HepG2 (cell line): ENCODE results near the gene CPED1. TPM values are rescaled to one million over a fixed set of nuclear protein-coding genes. Genes with fewer than 3 reads are reported as not detected.

Source experiments
- ARID2 ChIP-seq: sonication (generic); formaldehyde crosslinking; IDR thresholded peaks from 2 replicates; pipeline ENCODE4 v1.8.1; 2022; ENCODE audit warnings: mild to moderate bottlenecking, missing genetic modification reagents, borderline replicate concordance
- CBX5 ChIP-seq: sonication (generic); formaldehyde crosslinking; IDR thresholded peaks from 2 replicates; pipeline ENCODE4 v1.4.0; 2020; ENCODE audit warnings: missing genetic modification reagents, borderline replicate concordance
- NFRKB ChIP-seq: fragments of 450-650 bp; IDR thresholded peaks from 2 replicates; pipeline ENCODE4 v1.6.1; 2017
- SNRNP70 ChIP-seq: fragments of 200-400 bp; formaldehyde crosslinking; IDR thresholded peaks from 2 replicates; pipeline ENCODE4 v1.6.1; 2017; ENCODE audit warnings: mild to moderate bottlenecking, low read depth, low read length, moderate library complexity
- ZBTB1 ChIP-seq: sonication (generic); formaldehyde crosslinking; IDR thresholded peaks from 2 replicates; pipeline ENCODE4 v1.4.0; 2020; ENCODE audit warnings: missing genetic modification reagents, borderline replicate concordance
- ZBTB7B ChIP-seq: sonication (generic); formaldehyde crosslinking; IDR thresholded peaks from 2 replicates; pipeline ENCODE4 v1.4.0; 2020; ENCODE audit warnings: missing genetic modification reagents
- ZC3H13 ChIP-seq: sonication (generic); formaldehyde crosslinking; IDR thresholded peaks from 2 replicates; pipeline ENCODE4 v1.8.1; 2023; ENCODE audit warnings: mild to moderate bottlenecking, missing genetic modification reagents, moderate library complexity
- ZNF138 ChIP-seq: sonication (generic); formaldehyde crosslinking; IDR thresholded peaks from 2 replicates; pipeline ENCODE4 v1.5.0; 2020; ENCODE audit warnings: mild to moderate bottlenecking, low read depth, missing genetic modification reagents
- ZNF234 ChIP-seq: sonication (generic); formaldehyde crosslinking; conservative IDR thresholded peaks from 2 replicates; pipeline ENCODE4 v1.5.1; 2020; ENCODE audit warnings: mild to moderate bottlenecking, missing genetic modification reagents
- ZNF367 ChIP-seq: sonication (generic); formaldehyde crosslinking; IDR thresholded peaks from 2 replicates; pipeline ENCODE4 v1.4.0; 2020; ENCODE audit warnings: missing genetic modification reagents, borderline replicate concordance
- ZNF430 ChIP-seq: sonication (generic); formaldehyde crosslinking; IDR thresholded peaks from 2 replicates; pipeline ENCODE4 v1.9.0; 2021; ENCODE audit warnings: mild to moderate bottlenecking, missing genetic modification reagents
- ZNF546 ChIP-seq: sonication (generic); formaldehyde crosslinking; conservative IDR thresholded peaks from 2 replicates; pipeline ENCODE4 v1.8.1; 2023; ENCODE audit warnings: mild to moderate bottlenecking, missing genetic modification reagents
- ZNF552 ChIP-seq: sonication (generic); formaldehyde crosslinking; IDR thresholded peaks from 2 replicates; pipeline ENCODE4 v1.9.0; 2022; ENCODE audit warnings: missing genetic modification reagents, mild to moderate bottlenecking, borderline replicate concordance
- ZNF607 ChIP-seq: sonication (generic); formaldehyde crosslinking; IDR thresholded peaks from 2 replicates; pipeline ENCODE4 v1.5.1; 2020; ENCODE audit warnings: missing genetic modification reagents, mild to moderate bottlenecking, borderline replicate concordance
- ZNF709 ChIP-seq: sonication (generic); formaldehyde crosslinking; IDR thresholded peaks from 2 replicates; pipeline ENCODE4 v1.5.0; 2020; ENCODE audit warnings: mild to moderate bottlenecking, missing genetic modification reagents
- polyA plus RNA-seq, 8 experiments: library from polyadenylated mRNA; depleted of rRNA in 3 of 8; stranded (reverse) in 7 of 8; unstranded in 1 of 8; fragments of >200 nt; fragmentation: Illumina TruSeq in 4 of 8; extraction: Trizol in 4 of 8; gene quantifications; 2 replicates each; pipeline versions ENCODE4 v1.2.1 to v1.2.3, GENCODE V29; 2011 to 2016; ENCODE audit warnings: low read depth in 4 of 8, missing spikeins in 1 of 8, mixed read lengths in 1 of 8; ENCODE audit not compliant: insufficient read depth in 1 of 8
- total RNA-seq, 5 experiments: library from RNA; depleted of rRNA; stranded (reverse); fragments of >200 nt; fragmentation: Illumina TruSeq; extraction: Trizol; gene quantifications; 2 replicates each; pipeline ENCODE4 v1.2.3, GENCODE V29; 2016; ENCODE audit warnings: low read depth in 1 of 5
- TF ChIP-seq, protein P1 (sequence below): sonication (generic); formaldehyde crosslinking; IDR thresholded peaks from 2 replicates; pipeline ENCODE4 v1.8.0; 2023; ENCODE audit warnings: mild to moderate bottlenecking, missing genetic modification reagents
- TF ChIP-seq, protein P2 (sequence below): sonication (generic); formaldehyde crosslinking; IDR thresholded peaks from 2 replicates; pipeline ENCODE4 v1.4.0; 2020; ENCODE audit warnings: missing genetic modification reagents
- TF ChIP-seq, protein P3 (sequence below): sonication (generic); formaldehyde crosslinking; IDR thresholded peaks from 2 replicates; pipeline ENCODE4 v1.4.0; 2020; ENCODE audit warnings: missing genetic modification reagents
- TF ChIP-seq, protein P4 (sequence below): sonication (generic); formaldehyde crosslinking; IDR thresholded peaks from 2 replicates; pipeline ENCODE4 v1.8.1; 2023; ENCODE audit warnings: missing genetic modification reagents, mild to moderate bottlenecking, borderline replicate concordance
- TF ChIP-seq, protein P5 (sequence below): sonication (generic); formaldehyde crosslinking; IDR thresholded peaks from 2 replicates; pipeline ENCODE4 v1.9.0; 2021; ENCODE audit warnings: mild to moderate bottlenecking, missing genetic modification reagents

CPED1 gene
- total and polyA plus RNA-seq, 2 of the 13 experiments (the other 11 are each of a cell fraction or from before 2014, with no cell fraction given) = 11.5 to 27.0 TPM

DNA sequence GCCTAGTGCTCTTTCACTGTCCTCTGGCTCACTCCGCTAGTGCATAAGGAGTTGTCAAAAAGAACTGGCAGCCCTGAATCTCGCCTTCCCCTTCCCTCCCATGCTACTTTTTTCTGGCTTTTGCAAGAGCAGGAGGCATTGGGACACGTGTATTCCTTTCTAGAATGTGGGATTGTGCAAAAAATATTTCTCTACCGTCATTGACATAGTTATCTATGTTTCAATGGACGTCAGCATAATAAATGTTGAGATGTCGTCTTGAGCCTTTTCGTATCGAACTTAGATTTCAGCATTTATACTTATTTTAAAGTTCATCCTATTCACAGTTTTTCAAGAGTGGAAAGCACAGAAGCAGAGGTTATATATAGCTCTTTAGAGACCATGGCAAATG, 37.2 kb upstream of the CPED1 start (continued):
- TF ChIP-seq, protein P1, sequence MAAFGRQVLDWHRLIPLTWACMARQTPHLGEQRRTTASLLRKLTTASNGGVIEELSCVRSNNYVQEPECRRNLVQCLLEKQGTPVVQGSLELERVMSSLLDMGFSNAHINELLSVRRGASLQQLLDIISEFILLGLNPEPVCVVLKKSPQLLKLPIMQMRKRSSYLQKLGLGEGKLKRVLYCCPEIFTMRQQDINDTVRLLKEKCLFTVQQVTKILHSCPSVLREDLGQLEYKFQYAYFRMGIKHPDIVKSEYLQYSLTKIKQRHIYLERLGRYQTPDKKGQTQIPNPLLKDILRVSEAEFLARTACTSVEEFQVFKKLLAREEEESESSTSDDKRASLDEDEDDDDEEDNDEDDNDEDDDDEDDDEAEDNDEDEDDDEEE (CRISPR knock-in tag) = no peak
- TF ChIP-seq ZNF430 (0 out of 2 replicates have a peak, but pooled peaks have one; percentile 53), ZNF367 (CRISPR knock-in tag) (no peak), ZNF607 (CRISPR knock-in tag) (no peak), ARID2 (CRISPR knock-in tag) (0 out of 2 replicates have a peak, but pooled peaks have one; percentile 79), ZNF709 (no peak), ZNF234 (CRISPR knock-in tag) (no peak), ZC3H13 (no peak), ZNF546 (CRISPR knock-in tag) (0 out of 2 replicates have a peak, but pooled peaks have one; percentile 11), ZBTB1 (no peak), CBX5 (CRISPR knock-in tag) (no peak), NFRKB (no peak), ZNF552 (no peak), ZNF138 (CRISPR knock-in tag) (no peak), ZBTB7B (CRISPR knock-in tag) (no peak), SNRNP70 (no peak)
- TF ChIP-seq, protein P2, sequence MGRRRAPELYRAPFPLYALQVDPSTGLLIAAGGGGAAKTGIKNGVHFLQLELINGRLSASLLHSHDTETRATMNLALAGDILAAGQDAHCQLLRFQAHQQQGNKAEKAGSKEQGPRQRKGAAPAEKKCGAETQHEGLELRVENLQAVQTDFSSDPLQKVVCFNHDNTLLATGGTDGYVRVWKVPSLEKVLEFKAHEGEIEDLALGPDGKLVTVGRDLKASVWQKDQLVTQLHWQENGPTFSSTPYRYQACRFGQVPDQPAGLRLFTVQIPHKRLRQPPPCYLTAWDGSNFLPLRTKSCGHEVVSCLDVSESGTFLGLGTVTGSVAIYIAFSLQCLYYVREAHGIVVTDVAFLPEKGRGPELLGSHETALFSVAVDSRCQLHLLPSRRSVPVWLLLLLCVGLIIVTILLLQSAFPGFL (CRISPR knock-in tag) = no peak
- TF ChIP-seq, protein P3, sequence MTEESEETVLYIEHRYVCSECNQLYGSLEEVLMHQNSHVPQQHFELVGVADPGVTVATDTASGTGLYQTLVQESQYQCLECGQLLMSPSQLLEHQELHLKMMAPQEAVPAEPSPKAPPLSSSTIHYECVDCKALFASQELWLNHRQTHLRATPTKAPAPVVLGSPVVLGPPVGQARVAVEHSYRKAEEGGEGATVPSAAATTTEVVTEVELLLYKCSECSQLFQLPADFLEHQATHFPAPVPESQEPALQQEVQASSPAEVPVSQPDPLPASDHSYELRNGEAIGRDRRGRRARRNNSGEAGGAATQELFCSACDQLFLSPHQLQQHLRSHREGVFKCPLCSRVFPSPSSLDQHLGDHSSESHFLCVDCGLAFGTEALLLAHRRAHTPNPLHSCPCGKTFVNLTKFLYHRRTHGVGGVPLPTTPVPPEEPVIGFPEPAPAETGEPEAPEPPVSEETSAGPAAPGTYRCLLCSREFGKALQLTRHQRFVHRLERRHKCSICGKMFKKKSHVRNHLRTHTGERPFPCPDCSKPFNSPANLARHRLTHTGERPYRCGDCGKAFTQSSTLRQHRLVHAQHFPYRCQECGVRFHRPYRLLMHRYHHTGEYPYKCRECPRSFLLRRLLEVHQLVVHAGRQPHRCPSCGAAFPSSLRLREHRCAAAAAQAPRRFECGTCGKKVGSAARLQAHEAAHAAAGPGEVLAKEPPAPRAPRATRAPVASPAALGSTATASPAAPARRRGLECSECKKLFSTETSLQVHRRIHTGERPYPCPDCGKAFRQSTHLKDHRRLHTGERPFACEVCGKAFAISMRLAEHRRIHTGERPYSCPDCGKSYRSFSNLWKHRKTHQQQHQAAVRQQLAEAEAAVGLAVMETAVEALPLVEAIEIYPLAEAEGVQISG = 0 out of 2 replicates have a peak, but pooled peaks have one; percentile 0
- TF ChIP-seq, protein P4, sequence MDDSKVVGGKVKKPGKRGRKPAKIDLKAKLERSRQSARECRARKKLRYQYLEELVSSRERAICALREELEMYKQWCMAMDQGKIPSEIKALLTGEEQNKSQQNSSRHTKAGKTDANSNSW (CRISPR knock-in tag) = no peak
- TF ChIP-seq, protein P5, sequence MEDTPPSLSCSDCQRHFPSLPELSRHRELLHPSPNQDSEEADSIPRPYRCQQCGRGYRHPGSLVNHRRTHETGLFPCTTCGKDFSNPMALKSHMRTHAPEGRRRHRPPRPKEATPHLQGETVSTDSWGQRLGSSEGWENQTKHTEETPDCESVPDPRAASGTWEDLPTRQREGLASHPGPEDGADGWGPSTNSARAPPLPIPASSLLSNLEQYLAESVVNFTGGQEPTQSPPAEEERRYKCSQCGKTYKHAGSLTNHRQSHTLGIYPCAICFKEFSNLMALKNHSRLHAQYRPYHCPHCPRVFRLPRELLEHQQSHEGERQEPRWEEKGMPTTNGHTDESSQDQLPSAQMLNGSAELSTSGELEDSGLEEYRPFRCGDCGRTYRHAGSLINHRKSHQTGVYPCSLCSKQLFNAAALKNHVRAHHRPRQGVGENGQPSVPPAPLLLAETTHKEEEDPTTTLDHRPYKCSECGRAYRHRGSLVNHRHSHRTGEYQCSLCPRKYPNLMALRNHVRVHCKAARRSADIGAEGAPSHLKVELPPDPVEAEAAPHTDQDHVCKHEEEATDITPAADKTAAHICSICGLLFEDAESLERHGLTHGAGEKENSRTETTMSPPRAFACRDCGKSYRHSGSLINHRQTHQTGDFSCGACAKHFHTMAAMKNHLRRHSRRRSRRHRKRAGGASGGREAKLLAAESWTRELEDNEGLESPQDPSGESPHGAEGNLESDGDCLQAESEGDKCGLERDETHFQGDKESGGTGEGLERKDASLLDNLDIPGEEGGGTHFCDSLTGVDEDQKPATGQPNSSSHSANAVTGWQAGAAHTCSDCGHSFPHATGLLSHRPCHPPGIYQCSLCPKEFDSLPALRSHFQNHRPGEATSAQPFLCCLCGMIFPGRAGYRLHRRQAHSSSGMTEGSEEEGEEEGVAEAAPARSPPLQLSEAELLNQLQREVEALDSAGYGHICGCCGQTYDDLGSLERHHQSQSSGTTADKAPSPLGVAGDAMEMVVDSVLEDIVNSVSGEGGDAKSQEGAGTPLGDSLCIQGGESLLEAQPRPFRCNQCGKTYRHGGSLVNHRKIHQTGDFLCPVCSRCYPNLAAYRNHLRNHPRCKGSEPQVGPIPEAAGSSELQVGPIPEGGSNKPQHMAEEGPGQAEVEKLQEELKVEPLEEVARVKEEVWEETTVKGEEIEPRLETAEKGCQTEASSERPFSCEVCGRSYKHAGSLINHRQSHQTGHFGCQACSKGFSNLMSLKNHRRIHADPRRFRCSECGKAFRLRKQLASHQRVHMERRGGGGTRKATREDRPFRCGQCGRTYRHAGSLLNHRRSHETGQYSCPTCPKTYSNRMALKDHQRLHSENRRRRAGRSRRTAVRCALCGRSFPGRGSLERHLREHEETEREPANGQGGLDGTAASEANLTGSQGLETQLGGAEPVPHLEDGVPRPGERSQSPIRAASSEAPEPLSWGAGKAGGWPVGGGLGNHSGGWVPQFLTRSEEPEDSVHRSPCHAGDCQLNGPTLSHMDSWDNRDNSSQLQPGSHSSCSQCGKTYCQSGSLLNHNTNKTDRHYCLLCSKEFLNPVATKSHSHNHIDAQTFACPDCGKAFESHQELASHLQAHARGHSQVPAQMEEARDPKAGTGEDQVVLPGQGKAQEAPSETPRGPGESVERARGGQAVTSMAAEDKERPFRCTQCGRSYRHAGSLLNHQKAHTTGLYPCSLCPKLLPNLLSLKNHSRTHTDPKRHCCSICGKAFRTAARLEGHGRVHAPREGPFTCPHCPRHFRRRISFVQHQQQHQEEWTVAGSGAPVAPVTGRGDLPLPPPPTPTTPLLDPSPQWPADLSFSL (CRISPR knock-in tag) = no peak
